GM23338 (cell line): ENCODE measurements around the gene UCK1. TPM values are rescaled to one million over a fixed set of nuclear protein-coding genes. Genes with fewer than 3 reads are reported as not detected.

ENCODE experiments used
- ATAC-seq: fragments of 200-7000 bp; cut with Tn5 transposase; 3 replicates; pipeline ENCODE4 v1.9.1; 2020
- DNase-seq: peaks from one replicate; pipeline ENCODE4 v3.0.0-alpha.2; 2015; ENCODE audit warnings: low spot score
- H2AFZ ChIP-seq: fragments of 200-600 bp; sonication (generic); 2 replicates; pipeline ENCODE4 v1.8.0; 2016; ENCODE audit warnings: antibody characterized with exemption, mild to moderate bottlenecking, moderate library complexity
- H3F3A ChIP-seq: fragments of 200-600 bp; sonication (generic); replicated peaks from 2 replicates; pipeline ENCODE4 v1.8.0; 2017; ENCODE audit warnings: antibody characterized with exemption, mixed run types, low read depth
- H3K27ac ChIP-seq: fragments of 200-600 bp; sonication (generic); 2 replicates; pipeline ENCODE4 v1.6.1; 2016; ENCODE audit warnings: low read depth
- H3K27me3 ChIP-seq: fragments of 200-600 bp; sonication (generic); 2 replicates; pipeline ENCODE4 v1.8.0; 2016; ENCODE audit warnings: mild to moderate bottlenecking, mixed run types, moderate library complexity; ENCODE audit not compliant: insufficient read depth
- H3K36me3 ChIP-seq: fragments of 200-600 bp; sonication (generic); 2 replicates; pipeline ENCODE4 v1.8.0; 2016; ENCODE audit warnings: mild to moderate bottlenecking; ENCODE audit not compliant: insufficient read depth
- H3K4me1 ChIP-seq: fragments of 200-600 bp; sonication (generic); 2 replicates; pipeline ENCODE4 v1.8.0; 2016; ENCODE audit warnings: mild to moderate bottlenecking, moderate library complexity; ENCODE audit not compliant: insufficient read depth
- H3K4me2 ChIP-seq: fragments of 200-600 bp; sonication (generic); 2 replicates; pipeline ENCODE4 v1.7.1; 2017; ENCODE audit warnings: mixed run types
- H3K4me3 ChIP-seq: fragments of 200-600 bp; sonication (generic); 2 replicates; pipeline ENCODE4 v1.6.1; 2016; ENCODE audit warnings: mixed run types
- H3K79me2 ChIP-seq: fragments of 200-600 bp; sonication (generic); replicated peaks from 2 replicates; pipeline ENCODE4 v1.8.0; 2017; ENCODE audit warnings: mild to moderate bottlenecking; ENCODE audit not compliant: insufficient read depth
- H3K9me2 ChIP-seq: fragments of 200-600 bp; sonication (generic); 2 replicates; pipeline ENCODE4 v1.8.0; 2017; ENCODE audit not compliant: insufficient read depth
- H4K20me1 ChIP-seq: fragments of 200-600 bp; sonication (generic); replicated peaks from 2 replicates; pipeline ENCODE4 v1.8.0; 2017; ENCODE audit warnings: mild to moderate bottlenecking; ENCODE audit not compliant: insufficient read depth
- H3K27ac Mint-ChIP-seq: 2 replicates; pipeline ENCODE4 v1.8.0; 2020; ENCODE audit warnings: inconsistent platforms, mild to moderate bottlenecking, moderate library complexity, mixed read lengths
- H3K27me3 Mint-ChIP-seq: 3 replicates; pipeline ENCODE4 v1.8.0; 2022; ENCODE audit warnings: low read depth, mild to moderate bottlenecking, moderate library complexity, mixed read lengths, inconsistent platforms; ENCODE audit not compliant: insufficient read depth, poor library complexity
- H3K36me3 Mint-ChIP-seq: 3 replicates; pipeline ENCODE4 v1.8.0; 2021; ENCODE audit warnings: low read depth, mild to moderate bottlenecking, inconsistent platforms, moderate library complexity, mixed read lengths
- H3K4me1 Mint-ChIP-seq: 3 replicates; pipeline ENCODE4 v1.8.0; 2020; ENCODE audit warnings: mild to moderate bottlenecking, inconsistent platforms, mixed read lengths
- H3K4me3 Mint-ChIP-seq: 3 replicates; pipeline ENCODE4 v1.8.0; 2021; ENCODE audit warnings: moderate library complexity, mild to moderate bottlenecking, inconsistent platforms, mixed read lengths
- H3K9me3 Mint-ChIP-seq: 3 replicates; pipeline ENCODE4 v1.8.0; 2020; ENCODE audit warnings: moderate library complexity, mild to moderate bottlenecking, inconsistent platforms, mixed read lengths
- EZH2 ChIP-seq: fragments of 200-600 bp; sonication (generic); IDR thresholded peaks from one replicate; pipeline ENCODE4 v1.8.0; 2017; ENCODE audit warnings: antibody characterized with exemption, mild to moderate bottlenecking, low read depth; ENCODE audit not compliant: unreplicated experiment
- EZH2phosphoT487 ChIP-seq: fragments of 200-600 bp; sonication (generic); IDR thresholded peaks from one replicate; pipeline ENCODE4 v1.8.1; 2018; ENCODE audit warnings: antibody characterized with exemption; ENCODE audit not compliant: unreplicated experiment
- NANOG ChIP-seq: IDR thresholded peaks from 2 replicates; pipeline ENCODE4 v1.6.1; 2016; ENCODE audit warnings: antibody characterized with exemption, borderline replicate concordance
- POLR2AphosphoS5 ChIP-seq: IDR thresholded peaks from 2 replicates; pipeline ENCODE4 v1.6.1; 2016; ENCODE audit warnings: antibody characterized with exemption, low read depth
- ZNF331 ChIP-seq: fragments of 250-450 bp; sonication (Bioruptor Pico); IDR thresholded peaks from 2 replicates; pipeline ENCODE4 v1.5.0; 2020; ENCODE audit warnings: low read depth, mild to moderate bottlenecking, moderate library complexity
- polyA plus RNA-seq: library from polyadenylated mRNA; unstranded; fragments of >200 nt; fragmentation: Nextera tagmentation; extraction: Ambion mirVana; gene quantifications from 2 replicates; pipeline ENCODE4 v1.2.1, GENCODE V29; 2016
- total RNA-seq: library from RNA; depleted of rRNA; stranded (reverse); fragments of >200 nt; shearing (Covaris generic); gene quantifications from 2 replicates; pipeline ENCODE4 v1.2.3, GENCODE V29; 2014
- TF ChIP-seq, protein P1 (sequence below): IDR thresholded peaks from one replicate; pipeline ENCODE4 v1.6.1; 2018; ENCODE audit warnings: antibody characterized with exemption; ENCODE audit not compliant: unreplicated experiment
- TF ChIP-seq, protein P2 (sequence below), 2 experiments: fragments of 200-600 bp in 1 of 2; sonication (generic) in 1 of 2; conservative IDR thresholded peaks; 2 replicates each; pipeline versions ENCODE4 v1.5.1 to v1.6.1; 2016 to 2017; ENCODE audit warnings: antibody characterized with exemption in 2 of 2, low read depth in 2 of 2, mild to moderate bottlenecking in 2 of 2, moderate library complexity in 1 of 2
- TF ChIP-seq, protein P3 (sequence below): IDR thresholded peaks from 2 replicates; pipeline ENCODE4 v1.6.1; 2016; ENCODE audit warnings: antibody characterized with exemption

The UCK1 gene
- total and polyA plus RNA-seq, 2 experiments from 2014 or later = 23.4 to 35.9 TPM

DNA sequence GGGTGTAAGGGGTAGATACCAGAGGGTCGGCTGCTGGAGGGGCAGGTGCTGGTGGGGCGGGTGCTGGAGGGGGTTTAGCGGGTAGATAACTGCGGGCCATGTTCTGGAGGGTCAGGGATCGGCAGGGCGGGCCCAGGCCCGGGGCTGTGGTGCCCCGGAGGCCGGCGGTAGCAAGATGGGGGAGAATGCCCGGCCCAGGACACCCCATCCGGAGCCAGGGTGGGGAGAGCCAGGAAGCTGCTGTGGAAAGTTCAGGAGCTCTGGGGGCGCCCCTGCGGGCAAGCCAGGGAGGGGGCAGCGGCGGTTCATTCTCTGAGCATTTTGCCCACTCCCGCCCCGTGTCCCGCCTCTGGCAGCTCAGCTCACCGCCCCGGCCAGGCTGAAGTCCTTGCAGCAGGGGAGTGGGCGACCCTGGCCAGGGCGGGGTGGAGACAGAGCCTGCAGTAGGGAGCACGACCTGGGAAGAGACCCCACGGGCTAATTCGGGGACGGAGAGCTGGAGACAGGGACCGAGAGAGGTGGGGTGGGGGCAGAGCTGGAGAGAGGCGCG is 14.8 kb upstream of the UCK1 start (continued):
- TF ChIP-seq, protein P1, sequence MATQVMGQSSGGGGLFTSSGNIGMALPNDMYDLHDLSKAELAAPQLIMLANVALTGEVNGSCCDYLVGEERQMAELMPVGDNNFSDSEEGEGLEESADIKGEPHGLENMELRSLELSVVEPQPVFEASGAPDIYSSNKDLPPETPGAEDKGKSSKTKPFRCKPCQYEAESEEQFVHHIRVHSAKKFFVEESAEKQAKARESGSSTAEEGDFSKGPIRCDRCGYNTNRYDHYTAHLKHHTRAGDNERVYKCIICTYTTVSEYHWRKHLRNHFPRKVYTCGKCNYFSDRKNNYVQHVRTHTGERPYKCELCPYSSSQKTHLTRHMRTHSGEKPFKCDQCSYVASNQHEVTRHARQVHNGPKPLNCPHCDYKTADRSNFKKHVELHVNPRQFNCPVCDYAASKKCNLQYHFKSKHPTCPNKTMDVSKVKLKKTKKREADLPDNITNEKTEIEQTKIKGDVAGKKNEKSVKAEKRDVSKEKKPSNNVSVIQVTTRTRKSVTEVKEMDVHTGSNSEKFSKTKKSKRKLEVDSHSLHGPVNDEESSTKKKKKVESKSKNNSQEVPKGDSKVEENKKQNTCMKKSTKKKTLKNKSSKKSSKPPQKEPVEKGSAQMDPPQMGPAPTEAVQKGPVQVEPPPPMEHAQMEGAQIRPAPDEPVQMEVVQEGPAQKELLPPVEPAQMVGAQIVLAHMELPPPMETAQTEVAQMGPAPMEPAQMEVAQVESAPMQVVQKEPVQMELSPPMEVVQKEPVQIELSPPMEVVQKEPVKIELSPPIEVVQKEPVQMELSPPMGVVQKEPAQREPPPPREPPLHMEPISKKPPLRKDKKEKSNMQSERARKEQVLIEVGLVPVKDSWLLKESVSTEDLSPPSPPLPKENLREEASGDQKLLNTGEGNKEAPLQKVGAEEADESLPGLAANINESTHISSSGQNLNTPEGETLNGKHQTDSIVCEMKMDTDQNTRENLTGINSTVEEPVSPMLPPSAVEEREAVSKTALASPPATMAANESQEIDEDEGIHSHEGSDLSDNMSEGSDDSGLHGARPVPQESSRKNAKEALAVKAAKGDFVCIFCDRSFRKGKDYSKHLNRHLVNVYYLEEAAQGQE = no peak
- TF ChIP-seq POLR2AphosphoS5 = no peak
- TF ChIP-seq EZH2phosphoT487 = no peak
- no peak for TF ChIP-seq NANOG
- TF ChIP-seq ZNF331 (CRISPR knock-in tag) = no peak
- TF ChIP-seq, protein P2, sequence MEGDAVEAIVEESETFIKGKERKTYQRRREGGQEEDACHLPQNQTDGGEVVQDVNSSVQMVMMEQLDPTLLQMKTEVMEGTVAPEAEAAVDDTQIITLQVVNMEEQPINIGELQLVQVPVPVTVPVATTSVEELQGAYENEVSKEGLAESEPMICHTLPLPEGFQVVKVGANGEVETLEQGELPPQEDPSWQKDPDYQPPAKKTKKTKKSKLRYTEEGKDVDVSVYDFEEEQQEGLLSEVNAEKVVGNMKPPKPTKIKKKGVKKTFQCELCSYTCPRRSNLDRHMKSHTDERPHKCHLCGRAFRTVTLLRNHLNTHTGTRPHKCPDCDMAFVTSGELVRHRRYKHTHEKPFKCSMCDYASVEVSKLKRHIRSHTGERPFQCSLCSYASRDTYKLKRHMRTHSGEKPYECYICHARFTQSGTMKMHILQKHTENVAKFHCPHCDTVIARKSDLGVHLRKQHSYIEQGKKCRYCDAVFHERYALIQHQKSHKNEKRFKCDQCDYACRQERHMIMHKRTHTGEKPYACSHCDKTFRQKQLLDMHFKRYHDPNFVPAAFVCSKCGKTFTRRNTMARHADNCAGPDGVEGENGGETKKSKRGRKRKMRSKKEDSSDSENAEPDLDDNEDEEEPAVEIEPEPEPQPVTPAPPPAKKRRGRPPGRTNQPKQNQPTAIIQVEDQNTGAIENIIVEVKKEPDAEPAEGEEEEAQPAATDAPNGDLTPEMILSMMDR (conservative IDR thresholded peaks at IDR 0.05; ENCODE audit: low read depth in 2 of 2) = no peak

DNA sequence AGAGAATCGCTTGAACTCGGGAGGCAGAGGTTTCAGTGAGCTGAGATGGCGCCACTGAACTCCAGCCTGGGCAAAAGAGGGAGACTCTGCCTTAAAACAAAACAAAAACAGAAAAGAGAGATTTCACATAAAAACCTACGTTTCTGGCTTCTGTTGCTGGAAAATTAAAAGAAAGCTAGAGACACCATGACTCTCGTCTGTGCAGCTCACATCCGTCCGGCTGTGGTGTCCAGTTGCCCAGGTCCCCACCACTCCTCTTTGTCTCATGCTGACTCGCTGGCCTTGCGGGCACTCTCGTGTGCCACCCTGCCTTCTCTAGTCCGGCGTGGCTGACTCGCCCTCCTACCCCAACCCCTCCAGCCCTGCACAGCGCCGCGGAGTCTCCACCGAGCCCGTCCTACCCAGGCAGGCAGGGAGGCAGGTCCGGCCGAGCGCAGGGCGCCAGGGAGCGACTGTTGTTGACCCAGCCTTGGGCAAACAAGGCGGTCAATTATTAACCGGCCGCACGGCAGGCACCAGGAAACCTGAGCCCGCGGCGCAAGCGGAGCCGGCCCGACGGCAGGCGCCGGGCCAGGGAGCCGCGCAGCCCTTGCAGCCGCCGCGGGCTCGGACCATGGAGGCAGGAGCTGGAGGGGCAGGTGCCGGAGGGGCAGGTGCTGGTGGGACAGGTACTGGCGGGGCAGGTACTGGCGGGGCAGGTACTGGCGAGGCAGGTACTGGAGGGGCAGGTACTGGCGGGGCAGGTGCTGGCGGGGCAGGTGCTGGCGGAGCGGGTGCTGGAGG is 14.1 kb upstream of the UCK1 start, which contains the start of gene PRRT1B:
Gene PRRT1B (plus strand): TSS at position 521 of the 783 bp plus-strand sequence. CDS start 93 bp downstream, at position 614.
- peak within 1 kb of the TSS; percentile 86 for H3K4me2 ChIP-seq
- H3K27ac Mint-ChIP-seq = no peak within 1 kb of the TSS
- H4K20me1 ChIP-seq = no peaks in the 10 kb centered on the region
- no peak for TF ChIP-seq NANOG
- peak; percentile 38 for TF ChIP-seq EZH2
- TF ChIP-seq, protein P3, sequence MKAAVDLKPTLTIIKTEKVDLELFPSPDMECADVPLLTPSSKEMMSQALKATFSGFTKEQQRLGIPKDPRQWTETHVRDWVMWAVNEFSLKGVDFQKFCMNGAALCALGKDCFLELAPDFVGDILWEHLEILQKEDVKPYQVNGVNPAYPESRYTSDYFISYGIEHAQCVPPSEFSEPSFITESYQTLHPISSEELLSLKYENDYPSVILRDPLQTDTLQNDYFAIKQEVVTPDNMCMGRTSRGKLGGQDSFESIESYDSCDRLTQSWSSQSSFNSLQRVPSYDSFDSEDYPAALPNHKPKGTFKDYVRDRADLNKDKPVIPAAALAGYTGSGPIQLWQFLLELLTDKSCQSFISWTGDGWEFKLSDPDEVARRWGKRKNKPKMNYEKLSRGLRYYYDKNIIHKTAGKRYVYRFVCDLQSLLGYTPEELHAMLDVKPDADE = no peak
- TF ChIP-seq, protein P1 = no peak
- peaks cover 62% of the 10 kb centered on the region for H3K9me3 Mint-ChIP-seq
- no peaks in the 10 kb centered on the region for H3K4me1 ChIP-seq
- peaks cover 7% of the 10 kb centered on the region; the same call in 1 of the 2 replicates for H3F3A ChIP-seq
- no peak within 1 kb of the TSS for H3K27ac ChIP-seq
- H3K79me2 ChIP-seq = no peaks in the 10 kb centered on the region
- H3K4me1 Mint-ChIP-seq = peaks cover 7% of the 10 kb centered on the region; the same call in 1 of the 3 replicates
- DNase-seq = peak; percentile 81
- H2AFZ ChIP-seq = peak within 1 kb of the TSS; percentile 95
- peak within 1 kb of the TSS; percentile 68 for H3K4me3 ChIP-seq
- peaks cover 60% of the 10 kb centered on the region for H3K27me3 ChIP-seq
- peaks cover 44% of the 10 kb centered on the region for H3K36me3 Mint-ChIP-seq
- no peaks in the 10 kb centered on the region for H3K36me3 ChIP-seq
- peak within 1 kb of the TSS; percentile 67 for H3K4me3 Mint-ChIP-seq
- peak; percentile 78 for ATAC-seq
- peaks cover 58% of the 10 kb centered on the region for H3K27me3 Mint-ChIP-seq
- H3K9me2 ChIP-seq = peaks cover 4% of the 10 kb centered on the region; the same call in 1 of the 2 replicates
